ENCODE measurements around the gene MBNL1.

MBNL1 gene

DNA sequence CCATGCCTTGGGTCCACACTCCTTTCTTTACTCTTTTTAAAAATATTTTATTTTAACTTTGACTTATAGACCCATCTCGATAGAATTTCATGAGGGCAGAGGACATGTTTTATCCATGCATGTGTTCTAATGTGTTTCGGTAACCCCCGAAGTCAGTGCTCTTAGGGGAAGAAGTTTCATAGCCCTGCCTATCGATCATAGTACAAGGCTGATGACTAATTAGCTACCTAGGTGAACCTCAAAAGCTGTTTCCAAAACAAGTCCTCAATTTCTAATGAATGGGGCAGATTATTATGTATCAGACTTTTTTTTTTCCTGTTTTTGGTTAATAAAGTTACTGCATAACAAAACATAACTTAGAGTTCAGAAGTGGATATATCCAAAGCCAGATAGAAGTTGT lies 82.0 kb downstream of the MBNL1 start:
- no peak overlapping the region for H3K23ac ChIP-seq (ENCODE audit: low read depth, low read length, poor library complexity)
- no peak overlapping the region for H3K27ac ChIP-seq (replicated peaks; ENCODE audit: low read length)
- no peaks in the 10 kb centered on the region for H3K27me3 ChIP-seq (ENCODE audit: control insufficient read depth in 3 of 3, insufficient read depth in 3 of 3, low read depth in 1 of 3, low read length in 3 of 3)
- H2BK120ac ChIP-seq (ENCODE audit: low read depth, low read length) = no peak overlapping the region
- H3K4me1 ChIP-seq (ENCODE audit: control insufficient read depth in 2 of 2, insufficient read depth in 1 of 2, low read depth in 1 of 2, low read length in 2 of 2) = peaks cover 0 to 4% of the 10 kb centered on the region in 2 donors
- no peak overlapping the region for H3K18ac ChIP-seq (ENCODE audit: low read length)
- H3K9ac ChIP-seq (ENCODE audit: low read depth, low read length, poor library complexity) = no peak overlapping the region
- H4K91ac ChIP-seq (ENCODE audit: low read depth, low read length, poor library complexity) = no peak overlapping the region
- H3K4ac ChIP-seq (ENCODE audit: low read length) = no peak overlapping the region
- H2BK5ac ChIP-seq (ENCODE audit: low read length) = no peak overlapping the region
- no peak overlapping the region for H3K14ac ChIP-seq (ENCODE audit: low read length)
- H3K36me3 ChIP-seq (replicated peaks in 1 of 2; ENCODE audit: control insufficient read depth in 2 of 2, insufficient read depth in 2 of 2, low read length in 2 of 2) = no peaks in the 10 kb centered on the region
- no peak overlapping the region for H2BK12ac ChIP-seq (ENCODE audit: low read length)
- no peak overlapping the region for H2AFZ ChIP-seq (ENCODE audit: low read length)
- no CpG with 5 or more reads among the region's 4 CpGs for WGBS, 2 donors (ENCODE audit: extremely low coverage in 2 of 2, insufficient read length in 2 of 2, insufficient replicate concordance in 1 of 2)
- no peak for DNase-seq (ENCODE audit: low spot score)
- H4K8ac ChIP-seq (ENCODE audit: low read depth, low read length) = no peak overlapping the region
- H3K79me1 ChIP-seq (ENCODE audit: low read depth, low read length) = no peaks in the 10 kb centered on the region
- no peak overlapping the region for H2AK5ac ChIP-seq (ENCODE audit: low read depth, low read length)
- H3K4me2 ChIP-seq (ENCODE audit: insufficient read depth, low read length, poor library complexity, severe bottlenecking) = no peak overlapping the region
- H3K9me3 ChIP-seq (replicated peaks in 1 of 2; ENCODE audit: control insufficient read depth in 2 of 2, insufficient read depth in 1 of 2, low read depth in 1 of 2, low read length in 2 of 2) = no peaks in the 10 kb centered on the region
- no peak overlapping the region for H2BK15ac ChIP-seq (ENCODE audit: low read length)
- H3K4me3 ChIP-seq (ENCODE audit: low read length in 2 of 2) = no peak overlapping the region

DNA sequence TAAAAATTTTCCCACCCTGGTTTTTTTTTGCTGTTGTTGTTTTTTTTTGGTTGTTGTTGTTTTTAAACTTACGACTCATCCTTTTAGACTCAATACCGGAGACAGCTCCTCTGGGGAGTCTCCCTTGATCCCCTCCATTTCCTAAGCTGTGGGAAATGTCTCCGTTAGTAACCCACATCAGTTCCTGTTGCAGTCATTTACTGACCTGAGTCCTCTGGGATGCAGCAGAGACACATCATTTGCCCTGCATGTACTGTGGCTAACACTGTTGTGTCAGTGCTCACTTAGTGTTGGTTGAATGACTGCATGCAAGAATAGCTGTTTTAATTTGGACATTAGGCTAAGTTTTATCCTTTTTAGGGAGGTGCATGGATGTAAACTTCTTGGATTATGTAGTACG lies 83.8 kb downstream of the MBNL1 start:
- Histone ChIP-seq H3K4me2 (ENCODE audit: insufficient read depth, low read length, poor library complexity, severe bottlenecking) (no peak overlapping the region), H4K8ac (ENCODE audit: low read depth, low read length) (no peak overlapping the region), H3K4me1 (ENCODE audit: control insufficient read depth in 2 of 2, insufficient read depth in 1 of 2, low read depth in 1 of 2, low read length in 2 of 2) (peaks cover 0 to 4% of the 10 kb centered on the region in 2 donors), H4K91ac (ENCODE audit: low read depth, low read length, poor library complexity) (no peak overlapping the region), H3K4me3 (ENCODE audit: low read length in 2 of 2) (no peak overlapping the region), H2BK120ac (ENCODE audit: low read depth, low read length) (no peak overlapping the region), H3K79me1 (ENCODE audit: low read depth, low read length) (no peaks in the 10 kb centered on the region), H3K27ac (replicated peaks; ENCODE audit: low read length) (no peak overlapping the region), H3K27me3 (ENCODE audit: control insufficient read depth in 3 of 3, insufficient read depth in 3 of 3, low read depth in 1 of 3, low read length in 3 of 3) (no peaks in the 10 kb centered on the region), H3K4ac (ENCODE audit: low read length) (no peak overlapping the region), H2BK15ac (ENCODE audit: low read length) (no peak overlapping the region), H2AK5ac (ENCODE audit: low read depth, low read length) (no peak overlapping the region), H2BK12ac (ENCODE audit: low read length) (no peak overlapping the region), H3K23ac (ENCODE audit: low read depth, low read length, poor library complexity) (no peak overlapping the region), H3K14ac (ENCODE audit: low read length) (no peak overlapping the region), H3K36me3 (replicated peaks in 1 of 2; ENCODE audit: control insufficient read depth in 2 of 2, insufficient read depth in 2 of 2, low read length in 2 of 2) (no peaks in the 10 kb centered on the region), H2AFZ (ENCODE audit: low read length) (no peak overlapping the region), H3K9me3 (replicated peaks in 1 of 2; ENCODE audit: control insufficient read depth in 2 of 2, insufficient read depth in 1 of 2, low read depth in 1 of 2, low read length in 2 of 2) (no peaks in the 10 kb centered on the region), H3K18ac (ENCODE audit: low read length) (no peak overlapping the region), H2BK5ac (ENCODE audit: low read length) (no peak overlapping the region), H3K9ac (ENCODE audit: low read depth, low read length, poor library complexity) (no peak overlapping the region)
- WGBS, 2 donors (ENCODE audit: extremely low coverage in 2 of 2, insufficient read length in 2 of 2, insufficient replicate concordance in 1 of 2) = no CpG with 5 or more reads among the region's 4 CpGs
- DNase-seq (ENCODE audit: low spot score) = no peak

- H3K18ac ChIP-seq (ENCODE audit: low read length) = no peak overlapping the region
- no peak overlapping the region for H2AK5ac ChIP-seq (ENCODE audit: low read depth, low read length)
- no peak overlapping the region for H3K4ac ChIP-seq (ENCODE audit: low read length)
- H4K91ac ChIP-seq (ENCODE audit: low read depth, low read length, poor library complexity) = no peak overlapping the region
- H2BK120ac ChIP-seq (ENCODE audit: low read depth, low read length) = no peak overlapping the region
- H4K8ac ChIP-seq (ENCODE audit: low read depth, low read length) = no peak overlapping the region
- no peak for DNase-seq (ENCODE audit: low spot score)
- no peak overlapping the region for H2BK5ac ChIP-seq (ENCODE audit: low read length)
- no peaks in the 10 kb centered on the region for H3K79me1 ChIP-seq (ENCODE audit: low read depth, low read length)
- H2BK15ac ChIP-seq (ENCODE audit: low read length) = no peak overlapping the region
- no peak overlapping the region for H3K4me3 ChIP-seq (ENCODE audit: low read length in 2 of 2)
- no peak overlapping the region for H2BK12ac ChIP-seq (ENCODE audit: low read length)
- no peaks in the 10 kb centered on the region for H3K27me3 ChIP-seq (ENCODE audit: control insufficient read depth in 3 of 3, insufficient read depth in 3 of 3, low read depth in 1 of 3, low read length in 3 of 3)
- no peak overlapping the region for H2AFZ ChIP-seq (ENCODE audit: low read length)
- no peak overlapping the region for H3K23ac ChIP-seq (ENCODE audit: low read depth, low read length, poor library complexity)
- no peaks in the 10 kb centered on the region for H3K9me3 ChIP-seq (replicated peaks in 1 of 2; ENCODE audit: control insufficient read depth in 2 of 2, insufficient read depth in 1 of 2, low read depth in 1 of 2, low read length in 2 of 2)
- H3K4me2 ChIP-seq (ENCODE audit: insufficient read depth, low read length, poor library complexity, severe bottlenecking) = no peak overlapping the region
- H3K27ac ChIP-seq (replicated peaks; ENCODE audit: low read length) = no peak overlapping the region
- H3K4me1 ChIP-seq (ENCODE audit: control insufficient read depth in 2 of 2, insufficient read depth in 1 of 2, low read depth in 1 of 2, low read length in 2 of 2) = peaks cover 0 to 4% of the 10 kb centered on the region in 2 donors
- H3K14ac ChIP-seq (ENCODE audit: low read length) = no peak overlapping the region
- no peaks in the 10 kb centered on the region for H3K36me3 ChIP-seq (replicated peaks in 1 of 2; ENCODE audit: control insufficient read depth in 2 of 2, insufficient read depth in 2 of 2, low read length in 2 of 2)
- H3K9ac ChIP-seq (ENCODE audit: low read depth, low read length, poor library complexity) = no peak overlapping the region
These were observed 84.8 kb downstream of the MBNL1 start for GRCh38 chr3:152353578-152353977.

DNA sequence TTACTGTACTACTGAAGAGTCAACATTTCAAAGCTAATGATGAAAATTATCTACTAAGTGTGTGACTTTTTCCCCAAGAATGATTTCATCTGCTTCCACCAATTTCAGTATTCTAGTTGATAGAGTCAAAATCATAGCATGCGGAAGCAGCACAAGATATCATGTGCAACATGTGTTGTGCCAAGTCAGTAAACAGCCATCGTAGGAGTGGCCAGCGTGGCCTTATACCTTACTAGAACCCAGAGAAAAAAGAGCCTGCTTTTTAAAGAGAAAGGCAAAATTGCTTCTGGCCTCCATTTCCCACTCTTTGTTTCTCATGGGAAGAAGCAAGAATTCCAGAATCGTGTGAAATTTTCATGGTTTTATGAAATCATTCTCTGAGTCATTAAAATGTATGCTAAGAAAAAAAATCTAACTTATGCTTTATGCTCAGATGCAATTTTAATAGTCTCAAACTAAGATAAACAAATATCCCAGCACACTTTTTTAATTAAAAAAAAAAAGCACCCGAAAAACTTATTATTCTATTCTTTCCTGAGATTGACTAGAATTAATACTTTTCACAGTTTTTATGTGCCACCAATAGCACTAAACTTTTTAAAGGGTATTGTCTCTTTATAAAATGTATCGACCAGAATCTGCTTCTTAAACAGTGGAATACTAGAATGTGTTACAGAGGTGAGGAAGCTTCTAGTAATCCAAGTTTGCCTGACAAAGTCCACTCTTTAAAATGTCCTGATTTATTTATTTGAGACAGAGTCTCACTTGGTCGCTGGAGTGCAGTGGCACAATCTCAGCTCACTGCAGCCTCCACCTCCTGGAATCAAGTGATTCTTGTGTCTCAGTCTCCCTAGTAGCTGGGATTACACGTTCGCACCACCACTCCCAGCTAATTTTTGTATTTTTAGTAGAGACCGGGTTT lies 87.3 kb downstream of the MBNL1 start:
- Histone ChIP-seq H3K9ac (ENCODE audit: low read depth, low read length, poor library complexity) (no peak overlapping the region), H2BK120ac (ENCODE audit: low read depth, low read length) (no peak overlapping the region), H3K4me2 (ENCODE audit: insufficient read depth, low read length, poor library complexity, severe bottlenecking) (no peak overlapping the region), H3K27ac (replicated peaks; ENCODE audit: low read length) (no peak overlapping the region), H2BK5ac (ENCODE audit: low read length) (no peak overlapping the region), H3K4me3 (ENCODE audit: low read length in 2 of 2) (no peak overlapping the region), H4K8ac (ENCODE audit: low read depth, low read length) (no peak overlapping the region), H2AFZ (ENCODE audit: low read length) (no peak overlapping the region), H3K79me1 (ENCODE audit: low read depth, low read length) (no peaks in the 10 kb centered on the region), H3K18ac (ENCODE audit: low read length) (no peak overlapping the region), H3K23ac (ENCODE audit: low read depth, low read length, poor library complexity) (no peak overlapping the region), H2AK5ac (ENCODE audit: low read depth, low read length) (no peak overlapping the region), H4K91ac (ENCODE audit: low read depth, low read length, poor library complexity) (no peak overlapping the region), H3K4me1 (ENCODE audit: control insufficient read depth in 2 of 2, insufficient read depth in 1 of 2, low read depth in 1 of 2, low read length in 2 of 2) (peaks cover 0 to 4% of the 10 kb centered on the region in 2 donors), H3K27me3 (ENCODE audit: control insufficient read depth in 3 of 3, insufficient read depth in 3 of 3, low read depth in 1 of 3, low read length in 3 of 3) (no peaks in the 10 kb centered on the region), H2BK12ac (ENCODE audit: low read length) (no peak overlapping the region), H3K4ac (ENCODE audit: low read length) (no peak overlapping the region), H2BK15ac (ENCODE audit: low read length) (no peak overlapping the region), H3K36me3 (replicated peaks in 1 of 2; ENCODE audit: control insufficient read depth in 2 of 2, insufficient read depth in 2 of 2, low read length in 2 of 2) (no peaks in the 10 kb centered on the region), H3K14ac (ENCODE audit: low read length) (no peak overlapping the region), H3K9me3 (replicated peaks in 1 of 2; ENCODE audit: control insufficient read depth in 2 of 2, insufficient read depth in 1 of 2, low read depth in 1 of 2, low read length in 2 of 2) (no peaks in the 10 kb centered on the region)
- DNase-seq (ENCODE audit: low spot score) = no peak
- WGBS, 2 donors (ENCODE audit: extremely low coverage in 2 of 2, insufficient read length in 2 of 2, insufficient replicate concordance in 1 of 2) = no CpG with 5 or more reads among the region's 10 CpGs

Data from neuronal stem cell (in vitro differentiated cells).